SU-DHL-6 (cell line): ENCODE measurements around the gene BLACAT1.

Experiments used
- EZH2phosphoT487 ChIP-seq: fragments of 200-600 bp; sonication (generic), shearing (Covaris generic); conservative IDR thresholded peaks from 2 replicates; pipeline ENCODE4 v1.6.1; 2018; ENCODE audit warnings: mild to moderate bottlenecking, antibody characterized with exemption, low read length, moderate library complexity, mixed read lengths
- TF ChIP-seq, protein P1 (sequence below): fragments of 200-600 bp; sonication (generic); IDR thresholded peaks from one replicate; pipeline ENCODE4 v1.5.1; 2017; ENCODE audit warnings: antibody characterized with exemption, mild to moderate bottlenecking, low read length, moderate library complexity; ENCODE audit not compliant: insufficient read depth, poor library complexity, severe bottlenecking

DNA sequence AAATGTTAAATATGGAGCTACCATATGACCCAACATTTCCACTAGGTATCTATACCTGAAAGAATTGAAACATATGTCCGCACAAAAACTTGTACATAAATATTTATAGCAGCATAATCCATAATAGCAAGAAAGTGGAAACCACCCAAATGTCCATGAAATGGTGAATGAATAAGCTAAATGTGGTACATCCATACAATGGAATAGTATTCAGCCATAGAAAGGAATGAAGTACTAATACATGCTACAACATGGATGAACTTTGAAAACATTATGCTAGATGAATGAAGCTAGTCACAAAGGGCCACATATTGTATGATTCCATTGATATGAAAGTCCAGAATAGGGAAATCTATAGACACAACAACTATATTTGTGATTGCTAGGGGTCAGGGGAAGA, 20.0 kb upstream of the BLACAT1 start:
- TF ChIP-seq, protein P1, sequence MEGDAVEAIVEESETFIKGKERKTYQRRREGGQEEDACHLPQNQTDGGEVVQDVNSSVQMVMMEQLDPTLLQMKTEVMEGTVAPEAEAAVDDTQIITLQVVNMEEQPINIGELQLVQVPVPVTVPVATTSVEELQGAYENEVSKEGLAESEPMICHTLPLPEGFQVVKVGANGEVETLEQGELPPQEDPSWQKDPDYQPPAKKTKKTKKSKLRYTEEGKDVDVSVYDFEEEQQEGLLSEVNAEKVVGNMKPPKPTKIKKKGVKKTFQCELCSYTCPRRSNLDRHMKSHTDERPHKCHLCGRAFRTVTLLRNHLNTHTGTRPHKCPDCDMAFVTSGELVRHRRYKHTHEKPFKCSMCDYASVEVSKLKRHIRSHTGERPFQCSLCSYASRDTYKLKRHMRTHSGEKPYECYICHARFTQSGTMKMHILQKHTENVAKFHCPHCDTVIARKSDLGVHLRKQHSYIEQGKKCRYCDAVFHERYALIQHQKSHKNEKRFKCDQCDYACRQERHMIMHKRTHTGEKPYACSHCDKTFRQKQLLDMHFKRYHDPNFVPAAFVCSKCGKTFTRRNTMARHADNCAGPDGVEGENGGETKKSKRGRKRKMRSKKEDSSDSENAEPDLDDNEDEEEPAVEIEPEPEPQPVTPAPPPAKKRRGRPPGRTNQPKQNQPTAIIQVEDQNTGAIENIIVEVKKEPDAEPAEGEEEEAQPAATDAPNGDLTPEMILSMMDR: no peak
- no peak for TF ChIP-seq EZH2phosphoT487
